A549 (cell line): ENCODE results near the gene CCN6. TPM values are rescaled to one million over a fixed set of nuclear protein-coding genes. Genes with fewer than 3 reads are reported as not detected.

Experiments used
- ATAC-seq, 2 experiments: fragments of 200-7000 bp in 1 of 2; fragments of >200 bp in 1 of 2; cut with Nextera tagmentation in 1 of 2; cut with Tn5 transposase in 1 of 2; 3 replicates each; pipeline versions ENCODE4 v1.8.0 to v1.9.1; 2018 to 2020; ENCODE audit warnings: mild to moderate bottlenecking in 1 of 2, moderate library complexity in 1 of 2
- CTCF ChIA-PET: fragments of 300-600 bp; sonication (Branson Sonifier 250); formaldehyde crosslinking; extraction: SDS; loops from one replicate; lab custom pipeline; 2021; ENCODE audit warnings: antibody characterized with exemption, inconsistent platforms; lab: Yijun Ruan, JAX
- POLR2A ChIA-PET: fragments of 350-600 bp; formaldehyde crosslinking; extraction: SDS; loops from one replicate; lab custom pipeline; 2021; ENCODE audit warnings: antibody characterized with exemption, inconsistent platforms; lab: Yijun Ruan, JAX
- DNase-seq, 2 experiments: peaks; one replicate each; pipeline versions ENCODE4 v3.0.0 to v3.0.0-alpha.2; 2011 to 2016; ENCODE audit warnings: low read depth in 1 of 2, low spot score in 1 of 2
- FAIRE-seq: peaks from 2 replicates; lab custom pipeline; 2011; peaks lifted over from hg19 to GRCh38; lab: Jason Lieb, UNC
- H3K27ac ChIP-seq, 2 experiments: fragments of >200 bp; sonication (Bioruptor Twin); formaldehyde crosslinking; 3 replicates each; pipeline ENCODE4 v1.5.1; 2016 to 2017
- H3K4me1 ChIP-seq: fragments of >200 bp; sonication (Bioruptor Twin); formaldehyde crosslinking; 3 replicates; pipeline ENCODE4 v1.6.1; 2016
- H3K4me2 ChIP-seq: fragments of >200 bp; sonication (Bioruptor Twin); formaldehyde crosslinking; 3 replicates; pipeline ENCODE4 v1.6.1; 2016
- H3K4me3 ChIP-seq: fragments of >200 bp; sonication (Bioruptor Twin); formaldehyde crosslinking; 3 replicates; pipeline ENCODE4 v1.5.1; 2016
- H3K9me3 ChIP-seq: fragments of >200 bp; sonication (Bioruptor Twin); formaldehyde crosslinking; 3 replicates; pipeline ENCODE4 v1.6.1; 2016
- BHLHE40 ChIP-seq: IDR thresholded peaks from 2 replicates; pipeline ENCODE4 v1.6.1; 2012; ENCODE audit warnings: low read depth, low read length, inconsistent platforms
- CBX8 ChIP-seq: fragments of 200-600 bp; sonication (generic); IDR thresholded peaks from 2 replicates; pipeline ENCODE4 v1.6.1; 2016
- CEBPB ChIP-seq, 2 experiments: fragments of >200 bp in 1 of 2; sonication (Bioruptor Twin) in 1 of 2; formaldehyde crosslinking in 1 of 2; IDR thresholded peaks; 2 replicates each; pipeline ENCODE4 v1.6.1; 2012 to 2016
- CHD4 ChIP-seq: fragments of 200-600 bp; sonication (generic); IDR thresholded peaks from 2 replicates; pipeline ENCODE4 v1.6.1; 2016; ENCODE audit warnings: antibody characterized with exemption, mild to moderate bottlenecking, borderline replicate concordance
- E2F6 ChIP-seq: IDR thresholded peaks from 2 replicates; pipeline ENCODE4 v1.6.1; 2012; ENCODE audit warnings: low read depth, borderline replicate concordance
- ESRRA ChIP-seq: fragments of 150-350 bp; IDR thresholded peaks from 2 replicates; pipeline ENCODE4 v1.6.1; 2014; ENCODE audit warnings: mild to moderate bottlenecking, low read length, borderline replicate concordance
- FOXS1 ChIP-seq: fragments of 250-450 bp; sonication (Bioruptor Pico); IDR thresholded peaks from 2 replicates; pipeline ENCODE4 v1.5.0; 2020; ENCODE audit warnings: mild to moderate bottlenecking, moderate library complexity
- HEYL ChIP-seq: fragments of 250-450 bp; sonication (Bioruptor Pico); IDR thresholded peaks from 2 replicates; pipeline ENCODE4 v1.8.0; 2021; ENCODE audit warnings: mild to moderate bottlenecking, moderate library complexity
- HOXA7 ChIP-seq: fragments of 250-450 bp; sonication (Bioruptor Pico); IDR thresholded peaks from 2 replicates; pipeline ENCODE4 v1.5.0; 2020; ENCODE audit warnings: mild to moderate bottlenecking, moderate library complexity
- JUN ChIP-seq, 2 experiments: fragments of >200 bp; sonication (Bioruptor Twin); formaldehyde crosslinking; IDR thresholded peaks; 2 replicates in 1 of 2; 3 replicates in 1 of 2; pipeline ENCODE4 v1.6.1; 2016 to 2017
- KDM1A ChIP-seq: fragments of 200-600 bp; sonication (generic); IDR thresholded peaks from 2 replicates; pipeline ENCODE4 v1.6.1; 2016; ENCODE audit warnings: low read depth, mild to moderate bottlenecking
- NFE2L2 ChIP-seq: fragments of 150-350 bp; conservative IDR thresholded peaks from 2 replicates; pipeline ENCODE4 v1.6.1; 2014; ENCODE audit warnings: low read length
- RARB ChIP-seq: fragments of 250-450 bp; sonication (Bioruptor Pico); IDR thresholded peaks from 2 replicates; pipeline ENCODE4 v1.8.0; 2021; ENCODE audit warnings: mild to moderate bottlenecking, moderate library complexity
- RCOR1 ChIP-seq: fragments of 150-350 bp; IDR thresholded peaks from 2 replicates; pipeline ENCODE4 v1.6.1; 2014; ENCODE audit warnings: antibody characterized with exemption, low read length, low read depth
- SREBF2 ChIP-seq: fragments of 450-650 bp; IDR thresholded peaks from 2 replicates; pipeline ENCODE4 v1.6.1; 2014; ENCODE audit warnings: mild to moderate bottlenecking, moderate library complexity
- WGBS: methylation state at CpG from one replicate; pipeline ENCODE4 v1.1.6; 2017; ENCODE audit errors: missing lambda C conversion rate; 5-methylcytosine and 5-hydroxymethylcytosine counted together
- polyA plus RNA-seq, 4 experiments: library from polyadenylated mRNA; depleted of rRNA in 3 of 4; stranded (reverse); fragments of >200 nt; fragmentation: RNase III in 1 of 4; extraction: RNeasy Plus Mini Kit Qiagen cat#74134 plus additional on column Dnase treatment in 1 of 4; gene quantifications; 2 replicates in 3 of 4; 3 replicates in 1 of 4; pipeline ENCODE4 v1.2.3, GENCODE V29; 2011 to 2017
- TF ChIP-seq, protein P1 (sequence below): fragments of 450-650 bp; IDR thresholded peaks from 2 replicates; pipeline ENCODE4 v1.6.1; 2014; ENCODE audit warnings: antibody characterized with exemption
- TF ChIP-seq, protein P2 (sequence below): IDR thresholded peaks from 2 replicates; pipeline ENCODE4 v1.6.1; 2012
- TF ChIP-seq, protein P3 (sequence below): fragments of >200 bp; sonication (Bioruptor Twin); formaldehyde crosslinking; IDR thresholded peaks from 3 replicates; pipeline ENCODE4 v1.6.1; 2016
- TF ChIP-seq, protein P4 (sequence below): fragments of >200 bp; sonication (Bioruptor Twin); formaldehyde crosslinking; IDR thresholded peaks from 2 replicates; pipeline ENCODE4 v1.6.1; 2016

The CCN6 gene
- polyA plus RNA-seq, 2 of the 4 experiments (the other 2 are of a cell fraction): not detected

- TF ChIP-seq, protein P1, sequence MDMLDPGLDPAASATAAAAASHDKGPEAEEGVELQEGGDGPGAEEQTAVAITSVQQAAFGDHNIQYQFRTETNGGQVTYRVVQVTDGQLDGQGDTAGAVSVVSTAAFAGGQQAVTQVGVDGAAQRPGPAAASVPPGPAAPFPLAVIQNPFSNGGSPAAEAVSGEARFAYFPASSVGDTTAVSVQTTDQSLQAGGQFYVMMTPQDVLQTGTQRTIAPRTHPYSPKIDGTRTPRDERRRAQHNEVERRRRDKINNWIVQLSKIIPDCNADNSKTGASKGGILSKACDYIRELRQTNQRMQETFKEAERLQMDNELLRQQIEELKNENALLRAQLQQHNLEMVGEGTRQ: no peak
- no peak for TF ChIP-seq BHLHE40
- no peak for TF ChIP-seq ESRRA
- TF ChIP-seq, protein P2, sequence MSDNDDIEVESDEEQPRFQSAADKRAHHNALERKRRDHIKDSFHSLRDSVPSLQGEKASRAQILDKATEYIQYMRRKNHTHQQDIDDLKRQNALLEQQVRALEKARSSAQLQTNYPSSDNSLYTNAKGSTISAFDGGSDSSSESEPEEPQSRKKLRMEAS: no peak
- no peak for TF ChIP-seq FOXS1 (CRISPR knock-in tag)
These were observed 36.0 kb upstream of the CCN6 start (continued) for GRCh38 chr6:112017760-112018537.

DNA sequence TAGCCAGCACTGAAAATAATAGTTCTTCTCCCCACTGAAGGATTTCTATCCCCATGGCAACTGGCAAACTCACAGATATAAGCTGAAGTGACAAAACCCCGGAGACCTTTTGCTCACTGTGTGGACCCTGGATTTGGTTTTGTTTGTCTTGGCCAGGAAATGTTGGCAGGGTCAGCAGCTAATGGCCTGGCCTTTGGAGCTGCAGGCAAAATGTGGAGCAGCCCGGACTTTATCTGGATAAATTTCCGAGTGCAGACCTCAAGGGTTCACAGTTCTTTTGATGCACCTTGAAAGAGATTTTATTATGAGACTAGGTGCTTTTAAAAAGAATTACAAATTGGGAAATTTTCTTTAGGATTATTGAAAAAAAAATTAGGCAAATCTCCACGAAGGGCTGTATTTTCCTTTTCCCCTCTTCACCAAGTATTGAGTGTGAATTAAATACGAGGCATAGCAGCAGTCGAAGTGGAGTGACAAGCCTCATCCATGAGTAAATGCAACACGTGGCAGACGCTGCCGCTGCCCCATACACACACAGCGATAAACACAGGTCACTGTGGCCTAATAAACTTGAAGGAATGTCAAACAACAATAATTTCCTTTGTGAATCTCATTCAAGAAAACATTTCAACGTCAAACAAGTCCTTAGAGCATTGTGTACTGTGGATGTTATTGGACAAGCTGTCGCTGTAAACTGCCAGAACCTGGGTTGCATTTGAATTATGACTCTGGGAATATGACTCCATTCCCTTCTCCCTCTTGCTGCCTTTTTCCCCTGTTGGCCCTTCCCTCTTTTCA is 35.1 kb upstream of the CCN6 start:
- WGBS: 46% methylated on average over 12 of the region's 12 CpGs
- DNase-seq: no peak
- no peak for FAIRE-seq
- TF ChIP-seq HEYL: no peak
- TF ChIP-seq, protein P2: no peak
- TF ChIP-seq, all 56 proteins: peak for 0
- H3K27ac ChIP-seq: no peak overlapping the region
- H3K9me3 ChIP-seq: no peaks in the 10 kb centered on the region
- H3K4me3 ChIP-seq: no peak overlapping the region
- POLR2A ChIA-PET: no interaction called here
- no peaks in the 10 kb centered on the region for H3K4me1 ChIP-seq
- no peak overlapping the region for H3K4me2 ChIP-seq
- no peak for ATAC-seq
- CTCF ChIA-PET: interaction anchor here (1.2 to 2.5 kb wide), 2 partner anchors 10 to 21 kb away, joined by 4 to 12 read pairs; no protein-coding TSS in a partner anchor

GRCh38 chr6:112019589-112019988 is 34.3 kb upstream of the CCN6 start:
- WGBS: 90% methylated on average over 1 of the region's 1 CpG
- Histone ChIP-seq H3K4me3 (no peak overlapping the region), H3K4me2 (no peak overlapping the region), H3K4me1 (no peaks in the 10 kb centered on the region), H3K9me3 (no peaks in the 10 kb centered on the region), H3K27ac (no peak overlapping the region)
- TF ChIP-seq RCOR1 (no peak), KDM1A (no peak), CEBPB (IDR thresholded peaks at IDR 0.05) (no peak), E2F6 (no peak), FOXS1 (CRISPR knock-in tag) (no peak), NFE2L2 (no peak), JUN (IDR thresholded peaks at IDR 0.05) (no peak), HOXA7 (CRISPR knock-in tag) (no peak), CBX8 (no peak), CHD4 (no peak), SREBF2 (no peak), HEYL (no peak), RARB (CRISPR knock-in tag) (no peak)
- TF ChIP-seq, protein P3, sequence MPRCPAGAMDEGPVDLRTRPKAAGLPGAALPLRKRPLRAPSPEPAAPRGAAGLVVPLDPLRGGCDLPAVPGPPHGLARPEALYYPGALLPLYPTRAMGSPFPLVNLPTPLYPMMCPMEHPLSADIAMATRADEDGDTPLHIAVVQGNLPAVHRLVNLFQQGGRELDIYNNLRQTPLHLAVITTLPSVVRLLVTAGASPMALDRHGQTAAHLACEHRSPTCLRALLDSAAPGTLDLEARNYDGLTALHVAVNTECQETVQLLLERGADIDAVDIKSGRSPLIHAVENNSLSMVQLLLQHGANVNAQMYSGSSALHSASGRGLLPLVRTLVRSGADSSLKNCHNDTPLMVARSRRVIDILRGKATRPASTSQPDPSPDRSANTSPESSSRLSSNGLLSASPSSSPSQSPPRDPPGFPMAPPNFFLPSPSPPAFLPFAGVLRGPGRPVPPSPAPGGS: no peak
- TF ChIP-seq, protein P2: no peak
- TF ChIP-seq, protein P1: no peak
- TF ChIP-seq, protein P4, sequence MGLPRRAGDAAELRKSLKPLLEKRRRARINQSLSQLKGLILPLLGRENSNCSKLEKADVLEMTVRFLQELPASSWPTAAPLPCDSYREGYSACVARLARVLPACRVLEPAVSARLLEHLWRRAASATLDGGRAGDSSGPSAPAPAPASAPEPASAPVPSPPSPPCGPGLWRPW: no peak
- POLR2A ChIA-PET: no interaction called here
- ATAC-seq (no peak), FAIRE-seq (no peak), DNase-seq (no peak)
- CTCF ChIA-PET: no interaction called here
